Measurements from ENCODE around the gene SWSAP1. TPM values are rescaled to one million over a fixed set of nuclear protein-coding genes. Genes with fewer than 3 reads are reported as not detected.

The SWSAP1 gene
- polyA plus RNA-seq, 1 of the 3 experiments (the other 2 are of a cell fraction): 2.8 TPM

GRCh38 chr19:11422163-11423065, 47.9 kb downstream of the SWSAP1 start:
- Histone ChIP-seq H3K4me3 (ENCODE audit: low read depth in 2 of 2, low read length in 1 of 2) (no peak overlapping the region), H3F3A (replicated peaks; ENCODE audit: insufficient read depth) (peaks cover 6% of the 10 kb centered on the region), H3K9me3 (no peaks in the 10 kb centered on the region), H3K36me3 (replicated peaks in 1 of 2; ENCODE audit: control insufficient read depth in 1 of 2, insufficient read depth in 2 of 2, low read length in 1 of 2) (no peaks in the 10 kb centered on the region), H4K20me1 (ENCODE audit: insufficient read depth) (no peaks in the 10 kb centered on the region), H3K27ac (ENCODE audit: low read depth in 2 of 2, low read length in 1 of 2) (no peak overlapping the region), H3K79me2 (ENCODE audit: insufficient read depth) (no peaks in the 10 kb centered on the region), H3K9ac (no peak overlapping the region), H3K4me1 (ENCODE audit: control insufficient read depth in 1 of 2, insufficient read depth in 2 of 2, low read depth in 1 of 2, low read length in 1 of 2) (no peaks in the 10 kb centered on the region; a peak in 1 of 4 replicates), H3K9me2 (no peaks in the 10 kb centered on the region), H2AFZ (ENCODE audit: low read depth) (no peak overlapping the region), H3K4me2 (no peak overlapping the region), H3K27me3 (ENCODE audit: insufficient read depth) (no peaks in the 10 kb centered on the region)
- 90% methylated on average over 30 of the region's 56 CpGs for WGBS (ENCODE audit: low lambda C conversion rate)
- TF ChIP-seq EZH2phosphoT487 (IDR thresholded peaks at IDR 0.05; ENCODE audit: borderline replicate concordance, low read depth) (no peak), RFX5 (IDR thresholded peaks at IDR 0.05; ENCODE audit: low read length) (no peak), RAD21 (IDR thresholded peaks at IDR 0.05; ENCODE audit: low read length) (no peak), ELF1 (IDR thresholded peaks at IDR 0.05) (no peak), NRF1 (IDR thresholded peaks at IDR 0.05; ENCODE audit: low read depth, low read length) (no peak), GABPA (IDR thresholded peaks at IDR 0.05; ENCODE audit: low read depth) (no peak), MXI1 (IDR thresholded peaks at IDR 0.05; ENCODE audit: low read depth, low read length) (no peak)
- ChIA-PET POLR2A (interaction anchor here (1.0 kb wide), 1 partner anchor 58 kb away, joined by 3 read pairs; the partner anchor contains the start of gene ELAVL3), CTCF (interaction anchor here (0.6 to 1.5 kb wide), 4 partner anchors 11 to 41 kb away, joined by 3 to 4 read pairs (median 4); partner anchors contain the start of gene ODAD3)
- peak; percentile 39 for DNase-seq

DNA sequence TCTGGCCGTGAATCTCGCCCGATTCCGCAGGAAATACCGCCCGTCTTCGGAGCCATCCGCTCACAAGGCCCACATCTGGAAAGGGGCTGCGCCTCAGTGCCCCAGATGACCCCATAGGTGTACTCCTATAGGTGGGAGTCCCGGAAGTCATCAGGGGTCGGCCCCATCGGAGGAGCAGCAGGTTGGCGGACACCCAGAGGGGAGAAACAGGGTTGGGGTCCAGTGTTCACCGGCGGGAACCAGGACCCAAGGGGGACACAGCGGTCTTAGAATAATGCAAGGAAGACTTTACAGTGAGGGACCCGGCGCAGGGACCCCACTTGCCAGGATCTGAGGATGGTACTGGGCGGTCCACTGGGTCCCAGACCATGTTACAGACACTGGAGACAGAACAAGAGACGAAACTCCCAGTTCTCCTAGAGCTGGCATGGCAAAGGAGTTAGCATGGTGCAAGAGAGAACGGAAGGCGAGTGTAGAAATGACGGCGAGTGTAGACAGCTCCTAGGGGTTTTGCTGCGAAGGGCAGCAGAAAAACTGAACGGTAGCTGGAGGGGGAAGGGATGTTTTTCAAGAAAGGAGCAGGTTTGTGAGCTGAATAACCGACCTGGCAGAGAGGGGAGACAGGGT, 48.8 kb downstream of the SWSAP1 start:
- no peak for TF ChIP-seq NFIC (IDR thresholded peaks at IDR 0.05; ENCODE audit: borderline replicate concordance)
- TF ChIP-seq, protein P1, sequence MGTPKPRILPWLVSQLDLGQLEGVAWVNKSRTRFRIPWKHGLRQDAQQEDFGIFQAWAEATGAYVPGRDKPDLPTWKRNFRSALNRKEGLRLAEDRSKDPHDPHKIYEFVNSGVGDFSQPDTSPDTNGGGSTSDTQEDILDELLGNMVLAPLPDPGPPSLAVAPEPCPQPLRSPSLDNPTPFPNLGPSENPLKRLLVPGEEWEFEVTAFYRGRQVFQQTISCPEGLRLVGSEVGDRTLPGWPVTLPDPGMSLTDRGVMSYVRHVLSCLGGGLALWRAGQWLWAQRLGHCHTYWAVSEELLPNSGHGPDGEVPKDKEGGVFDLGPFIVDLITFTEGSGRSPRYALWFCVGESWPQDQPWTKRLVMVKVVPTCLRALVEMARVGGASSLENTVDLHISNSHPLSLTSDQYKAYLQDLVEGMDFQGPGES (IDR thresholded peaks at IDR 0.05; ENCODE audit: low read depth, low read length): no peak
- TF ChIP-seq, protein P2, sequence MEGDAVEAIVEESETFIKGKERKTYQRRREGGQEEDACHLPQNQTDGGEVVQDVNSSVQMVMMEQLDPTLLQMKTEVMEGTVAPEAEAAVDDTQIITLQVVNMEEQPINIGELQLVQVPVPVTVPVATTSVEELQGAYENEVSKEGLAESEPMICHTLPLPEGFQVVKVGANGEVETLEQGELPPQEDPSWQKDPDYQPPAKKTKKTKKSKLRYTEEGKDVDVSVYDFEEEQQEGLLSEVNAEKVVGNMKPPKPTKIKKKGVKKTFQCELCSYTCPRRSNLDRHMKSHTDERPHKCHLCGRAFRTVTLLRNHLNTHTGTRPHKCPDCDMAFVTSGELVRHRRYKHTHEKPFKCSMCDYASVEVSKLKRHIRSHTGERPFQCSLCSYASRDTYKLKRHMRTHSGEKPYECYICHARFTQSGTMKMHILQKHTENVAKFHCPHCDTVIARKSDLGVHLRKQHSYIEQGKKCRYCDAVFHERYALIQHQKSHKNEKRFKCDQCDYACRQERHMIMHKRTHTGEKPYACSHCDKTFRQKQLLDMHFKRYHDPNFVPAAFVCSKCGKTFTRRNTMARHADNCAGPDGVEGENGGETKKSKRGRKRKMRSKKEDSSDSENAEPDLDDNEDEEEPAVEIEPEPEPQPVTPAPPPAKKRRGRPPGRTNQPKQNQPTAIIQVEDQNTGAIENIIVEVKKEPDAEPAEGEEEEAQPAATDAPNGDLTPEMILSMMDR (IDR thresholded peaks at IDR 0.05): no peak
- no peak for TF ChIP-seq CHD2 (IDR thresholded peaks at IDR 0.05; ENCODE audit: low read length, partially characterized antibody)
- TF ChIP-seq, protein P3, sequence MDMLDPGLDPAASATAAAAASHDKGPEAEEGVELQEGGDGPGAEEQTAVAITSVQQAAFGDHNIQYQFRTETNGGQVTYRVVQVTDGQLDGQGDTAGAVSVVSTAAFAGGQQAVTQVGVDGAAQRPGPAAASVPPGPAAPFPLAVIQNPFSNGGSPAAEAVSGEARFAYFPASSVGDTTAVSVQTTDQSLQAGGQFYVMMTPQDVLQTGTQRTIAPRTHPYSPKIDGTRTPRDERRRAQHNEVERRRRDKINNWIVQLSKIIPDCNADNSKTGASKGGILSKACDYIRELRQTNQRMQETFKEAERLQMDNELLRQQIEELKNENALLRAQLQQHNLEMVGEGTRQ (IDR thresholded peaks at IDR 0.05; ENCODE audit: borderline replicate concordance, low read depth, low read length): no peak
- TF ChIP-seq RCOR1 (IDR thresholded peaks at IDR 0.05; ENCODE audit: low read length): no peak
- TF ChIP-seq MEF2A (IDR thresholded peaks at IDR 0.05; ENCODE audit: borderline replicate concordance, low read depth): no peak
- TF ChIP-seq, protein P4, sequence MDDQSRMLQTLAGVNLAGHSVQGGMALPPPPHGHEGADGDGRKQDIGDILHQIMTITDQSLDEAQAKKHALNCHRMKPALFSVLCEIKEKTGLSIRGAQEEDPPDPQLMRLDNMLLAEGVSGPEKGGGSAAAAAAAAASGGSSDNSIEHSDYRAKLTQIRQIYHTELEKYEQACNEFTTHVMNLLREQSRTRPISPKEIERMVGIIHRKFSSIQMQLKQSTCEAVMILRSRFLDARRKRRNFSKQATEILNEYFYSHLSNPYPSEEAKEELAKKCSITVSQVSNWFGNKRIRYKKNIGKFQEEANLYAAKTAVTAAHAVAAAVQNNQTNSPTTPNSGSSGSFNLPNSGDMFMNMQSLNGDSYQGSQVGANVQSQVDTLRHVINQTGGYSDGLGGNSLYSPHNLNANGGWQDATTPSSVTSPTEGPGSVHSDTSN (IDR thresholded peaks at IDR 0.05): no peak
- TF ChIP-seq FOXJ3 (CRISPR knock-in tag; IDR thresholded peaks at IDR 0.05): no peak
- Histone ChIP-seq H2AFZ (ENCODE audit: low read depth) (no peak overlapping the region), H3K9me2 (no peaks in the 10 kb centered on the region), H3K36me3 (replicated peaks in 1 of 2; ENCODE audit: control insufficient read depth in 1 of 2, insufficient read depth in 2 of 2, low read length in 1 of 2) (no peaks in the 10 kb centered on the region), H3K9ac (no peak overlapping the region), H3K79me2 (ENCODE audit: insufficient read depth) (no peaks in the 10 kb centered on the region), H3K4me3 (ENCODE audit: low read depth in 2 of 2, low read length in 1 of 2) (no peak overlapping the region), H4K20me1 (ENCODE audit: insufficient read depth) (no peaks in the 10 kb centered on the region), H3K4me2 (no peak overlapping the region), H3K27ac (ENCODE audit: low read depth in 2 of 2, low read length in 1 of 2) (no peak overlapping the region), H3K4me1 (ENCODE audit: control insufficient read depth in 1 of 2, insufficient read depth in 2 of 2, low read depth in 1 of 2, low read length in 1 of 2) (no peaks in the 10 kb centered on the region; a peak in 1 of 4 replicates), H3F3A (replicated peaks; ENCODE audit: insufficient read depth) (peaks cover 6% of the 10 kb centered on the region), H3K9me3 (no peaks in the 10 kb centered on the region), H3K27me3 (ENCODE audit: insufficient read depth) (no peaks in the 10 kb centered on the region)
- 84% methylated on average over 21 of the region's 27 CpGs for WGBS (ENCODE audit: low lambda C conversion rate)
- POLR2A ChIA-PET: interaction anchor here (1.0 kb wide), 1 partner anchor 57 kb away, joined by 3 read pairs; the partner anchor contains the start of gene ELAVL3
- DNase-seq: no peak
- CTCF ChIA-PET: interaction anchor here (1.1 to 1.5 kb wide), 3 partner anchors 10 to 42 kb away, joined by 3 to 4 read pairs (median 4); partner anchors contain the start of gene ODAD3
